Frontal cortex (tissue), 4 donors: Measurements from ENCODE around the gene LSP1. TPM values are rescaled to one million over a fixed set of nuclear protein-coding genes. Genes with fewer than 3 reads are reported as not detected.

Experiments
- DNase-seq, 2 donors: peaks; one replicate each; pipeline ENCODE4 v3.0.0; 2012; ENCODE audit warnings: low spot score in 2 of 2
- FAIRE-seq: peaks from 2 replicates; lab custom pipeline; 2012; peaks lifted over from hg19 to GRCh38; lab: Jason Lieb, UNC
- total RNA-seq: library from RNA; depleted of rRNA; stranded (reverse); fragments of >200 nt; gene quantifications from one replicate; pipeline ENCODE4 v1.2.3, GENCODE V29; 2014
- donor health status: control.
- donor health status: control.
- donor health status: control.

LSP1 gene
- total RNA-seq, 1 donor from 2014 or later = 0.82 TPM

- DNase-seq = no peak
- no peak for FAIRE-seq
These were observed 8.8 kb downstream of the LSP1 start for GRCh38 chr11:1861435-1862411.

- FAIRE-seq (no peak), DNase-seq (no peak)
These were observed 9.9 kb downstream of the LSP1 start for GRCh38 chr11:1862588-1863351.

- FAIRE-seq = no peak
These were observed 10.7 kb downstream of the LSP1 start for GRCh38 chr11:1863352-1864216.

GRCh38 chr11:1864231-1864630, 11.3 kb downstream of the LSP1 start:
- no peak for FAIRE-seq
- no peak for DNase-seq

More at GRCh38 chr11:1863352-1864216, 10.7 kb downstream of the LSP1 start:
- DNase-seq = peak; percentile 61 to 78

GRCh38 chr11:1864831-1865665, 12.2 kb downstream of the LSP1 start:
- DNase-seq (peak in 1 of 2 donors; percentile 57), FAIRE-seq (no peak)

GRCh38 chr11:1866226-1866625, 13.3 kb downstream of the LSP1 start:
- FAIRE-seq = no peak

GRCh38 chr11:1866776-1867175, 13.9 kb downstream of the LSP1 start:
- DNase-seq (no peak), FAIRE-seq (no peak)

More at GRCh38 chr11:1866226-1866625, 13.3 kb downstream of the LSP1 start:
- no peak for DNase-seq

- FAIRE-seq = no peak
These were observed 14.5 kb downstream of the LSP1 start for GRCh38 chr11:1867381-1867780.

GRCh38 chr11:1868056-1868635, 15.3 kb downstream of the LSP1 start:
- DNase-seq (no peak), FAIRE-seq (no peak)

More at GRCh38 chr11:1867381-1867780, 14.5 kb downstream of the LSP1 start:
- DNase-seq = no peak

GRCh38 chr11:1868636-1869291, 15.9 kb downstream of the LSP1 start:
- FAIRE-seq (no peak), DNase-seq (no peak)

GRCh38 chr11:1869427-1870325, 16.8 kb downstream of the LSP1 start:
- no peak for FAIRE-seq
- DNase-seq = no peak

GRCh38 chr11:1870326-1870696, 17.4 kb downstream of the LSP1 start:
- no peak for FAIRE-seq

GRCh38 chr11:1870721-1871466, 18.0 kb downstream of the LSP1 start:
- peak; percentile 66 to 80 for DNase-seq
- no peak for FAIRE-seq

More at GRCh38 chr11:1870326-1870696, 17.4 kb downstream of the LSP1 start:
- no peak for DNase-seq

GRCh38 chr11:1871531-1871930, 18.6 kb downstream of the LSP1 start:
- no peak for FAIRE-seq

GRCh38 chr11:1872267-1872985, 19.5 kb downstream of the LSP1 start:
- FAIRE-seq = no peak
- no peak for DNase-seq

More at GRCh38 chr11:1871531-1871930, 18.6 kb downstream of the LSP1 start:
- DNase-seq = no peak
